Stimulated activated CD4-positive, alpha-beta T cell treated with anti-CD3 and anti-CD28 coated beads, TNF-alpha, amount 100 ng/mL, for 1 hour (primary cell): ENCODE data around the gene PTPN13.

Experiments used
- DNase-seq, 3 donors: peaks; one replicate each; pipeline ENCODE4 v3.0.0-alpha.2; 2020; ENCODE audit warnings: low read depth in 3 of 3, low spot score in 1 of 3

Gene PTPN13

DNA sequence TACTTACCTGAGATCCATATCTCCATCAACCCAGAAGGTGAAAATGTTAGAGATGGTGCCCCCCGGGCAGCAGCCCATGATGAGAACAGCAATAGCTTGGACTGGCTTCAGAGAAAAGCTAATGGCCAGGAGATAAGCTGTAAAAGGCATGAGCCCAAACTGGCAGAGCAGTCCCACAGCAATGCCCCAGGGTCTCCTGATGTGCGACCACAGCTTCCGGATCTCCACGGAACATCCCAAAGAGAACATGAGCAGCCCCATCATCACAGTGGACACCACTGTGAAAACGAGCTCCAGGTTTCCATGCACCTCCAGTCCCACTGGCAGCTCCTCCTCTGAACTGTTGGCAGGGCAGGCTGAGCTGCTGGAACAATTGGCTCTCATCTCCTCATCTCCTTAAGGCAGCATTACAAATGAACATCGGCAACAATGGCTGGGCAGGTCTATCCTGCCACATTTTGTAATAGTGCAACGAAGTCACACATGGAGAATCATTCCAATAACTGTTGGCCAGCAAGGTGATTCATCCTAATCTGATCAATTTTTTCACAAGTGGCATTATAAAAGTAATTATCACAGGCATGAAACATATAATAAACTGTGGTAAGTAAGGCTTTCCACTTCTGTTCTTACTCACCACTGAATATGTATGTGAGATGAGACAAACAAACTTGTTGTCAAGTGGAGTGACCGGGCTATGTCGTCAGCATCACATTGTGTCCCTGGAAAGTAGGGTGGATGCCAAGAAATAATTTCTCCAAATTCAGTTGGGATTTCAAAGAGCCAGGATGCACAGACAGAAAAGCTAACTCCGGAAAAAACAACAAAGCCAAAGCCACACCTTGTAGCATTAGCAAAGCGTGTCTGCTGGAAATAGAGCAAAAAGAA, 254.9 kb downstream of the PTPN13 start, which contains the start of gene SLC10A6:
Gene SLC10A6 (minus strand): TSS at position 653 of the 888 bp plus-strand sequence. CDS start 269 bp downstream, at position 384.
- no peak for DNase-seq

DNA sequence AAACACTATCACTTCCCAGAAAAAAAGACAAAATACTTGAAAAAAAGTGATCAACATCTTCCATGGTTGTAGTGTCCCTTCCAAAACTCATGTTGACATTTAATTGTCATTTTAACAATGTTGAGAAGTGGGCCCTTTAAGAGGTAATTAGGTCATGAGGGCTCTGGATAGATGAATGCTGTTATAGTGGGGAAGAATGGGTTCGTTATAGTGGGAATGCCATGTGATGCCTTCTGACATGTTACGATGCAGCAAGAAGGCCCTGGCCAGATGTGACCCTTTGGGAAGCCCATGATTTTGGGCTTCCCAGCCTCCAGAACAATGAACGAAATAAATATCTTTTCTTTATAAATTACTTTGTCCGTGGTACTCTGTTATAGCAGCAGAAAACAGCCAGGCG, 259.1 kb downstream of the PTPN13 start:
- DNase-seq: no peak

DNA sequence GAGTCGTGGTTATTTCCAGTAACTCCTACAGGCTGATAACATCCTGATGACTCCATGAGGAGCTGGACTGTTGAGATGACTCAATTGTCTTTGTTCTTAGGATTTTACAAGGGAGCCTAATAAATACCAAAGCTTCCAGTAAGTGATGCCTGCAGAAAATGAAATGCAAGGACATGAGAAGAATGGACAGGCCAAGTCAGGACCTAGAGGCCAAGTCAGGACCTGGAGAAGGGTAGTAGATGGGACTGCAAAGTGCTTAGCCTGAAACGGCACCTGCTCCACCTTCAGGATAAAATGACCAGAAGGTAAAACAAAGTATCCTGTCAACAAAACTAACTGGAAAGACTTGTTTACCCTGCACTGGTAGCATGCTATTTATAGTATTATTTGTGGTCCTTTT, 261.5 kb downstream of the PTPN13 start:
- DNase-seq: no peak

DNA sequence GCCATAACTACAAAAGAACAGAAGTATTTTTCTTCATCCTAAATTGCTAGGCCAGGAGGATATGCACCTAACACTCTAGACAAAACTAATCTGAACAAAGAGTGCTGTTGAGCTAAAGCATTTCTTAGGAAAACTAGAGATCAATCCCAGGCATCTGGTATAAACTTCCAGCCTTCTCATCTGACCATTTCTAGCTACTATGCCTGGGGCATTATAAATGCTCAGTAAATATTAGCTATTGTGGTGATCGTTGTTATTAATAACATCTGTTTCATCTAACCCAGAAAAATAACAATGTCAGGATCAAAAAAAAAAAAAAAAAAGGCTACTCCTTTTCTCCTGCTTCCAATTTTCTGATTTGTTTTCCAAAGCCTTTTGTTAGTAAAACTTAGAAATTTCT, 262.8 kb downstream of the PTPN13 start:
- no peak for DNase-seq

DNA sequence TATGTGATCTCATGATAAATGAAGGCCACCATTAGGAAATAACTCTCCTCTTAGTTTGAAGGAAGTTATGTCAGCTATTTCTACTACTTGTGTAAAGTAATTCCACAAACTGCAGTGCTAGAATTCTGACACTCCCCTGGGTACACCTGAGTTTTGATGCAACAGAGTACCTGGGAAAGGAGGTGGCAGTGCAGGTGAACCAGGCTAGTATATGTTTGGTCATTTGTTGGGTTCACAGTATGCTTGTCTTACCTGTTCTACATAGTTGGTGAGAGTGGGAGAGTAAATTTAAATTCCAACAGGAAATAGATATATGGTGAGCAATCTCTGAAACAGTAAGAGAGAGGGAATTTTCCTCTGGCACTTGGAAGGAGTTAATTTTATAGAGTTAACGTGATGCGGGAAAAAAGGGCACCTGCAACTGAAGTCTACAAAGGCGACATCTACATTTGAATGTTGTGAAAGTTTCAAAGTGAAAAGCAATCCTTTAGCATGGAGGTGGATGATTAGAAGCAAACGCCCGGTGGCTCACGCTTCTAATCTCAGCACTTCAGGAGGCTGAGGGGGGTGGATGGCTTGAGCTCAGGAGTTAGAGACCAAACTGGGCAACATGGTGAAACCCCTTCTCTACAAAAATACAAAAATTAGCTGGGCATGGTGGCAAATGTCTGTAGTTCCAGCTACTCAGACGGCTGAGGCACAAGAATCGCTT, 263.4 kb downstream of the PTPN13 start:
- DNase-seq: no peak
